HG03095 (cell line): ENCODE results near the gene ITPA.

Experiments used
- ATAC-seq: cut with Tn5 transposase; IDR thresholded peaks from one replicate; pipeline ENCODE4 v1.9.1; 2021; ENCODE audit warnings: moderate library complexity; ENCODE audit not compliant: unreplicated experiment

Gene ITPA

GRCh38 chr20:3226864-3227263 lies 17.6 kb downstream of the ITPA start:
- ATAC-seq, result no peak

- ATAC-seq, result no peak
Measured at GRCh38 chr20:3227506-3227905, 18.2 kb downstream of the ITPA start.

DNA sequence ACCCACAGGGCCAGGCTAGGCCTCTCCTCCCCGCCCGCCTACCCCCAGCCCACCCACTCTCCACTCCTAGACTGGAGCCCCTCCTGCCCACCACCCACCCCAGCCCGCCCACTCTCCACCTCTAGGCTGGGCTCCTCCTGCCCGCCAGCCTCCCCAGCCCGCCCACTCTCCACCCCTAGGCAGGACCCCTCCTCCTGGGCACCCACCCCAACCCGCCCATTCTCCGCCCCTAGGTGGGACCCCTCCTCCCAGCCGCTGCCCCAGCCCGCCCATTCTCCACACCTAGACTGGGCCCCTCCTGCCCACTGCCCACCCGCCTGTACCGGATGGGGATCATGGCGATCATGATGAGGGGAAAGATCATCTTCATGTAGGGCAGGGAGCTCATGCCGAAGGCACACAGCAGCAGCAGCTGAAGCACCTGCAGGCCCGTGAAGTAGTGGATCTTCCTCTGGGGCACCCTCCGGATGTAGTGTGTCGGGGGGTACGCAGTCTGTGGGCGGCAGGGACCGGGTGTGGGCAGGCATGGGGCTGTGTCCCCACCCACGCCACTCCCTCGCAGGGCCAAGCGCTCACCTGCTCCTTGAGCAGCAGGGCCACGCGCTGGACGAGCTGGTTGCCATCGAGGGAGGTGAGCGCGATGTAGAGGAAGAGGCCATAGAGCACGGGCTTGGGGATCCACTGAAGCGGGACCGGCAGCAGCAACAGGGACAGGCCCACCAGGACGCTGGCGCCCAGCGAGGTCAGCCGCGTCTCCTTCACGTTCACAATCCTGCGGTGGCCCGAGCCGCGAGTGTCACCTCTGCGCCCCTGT lies 18.8 kb downstream of the ITPA start:
- no peak for ATAC-seq

DNA sequence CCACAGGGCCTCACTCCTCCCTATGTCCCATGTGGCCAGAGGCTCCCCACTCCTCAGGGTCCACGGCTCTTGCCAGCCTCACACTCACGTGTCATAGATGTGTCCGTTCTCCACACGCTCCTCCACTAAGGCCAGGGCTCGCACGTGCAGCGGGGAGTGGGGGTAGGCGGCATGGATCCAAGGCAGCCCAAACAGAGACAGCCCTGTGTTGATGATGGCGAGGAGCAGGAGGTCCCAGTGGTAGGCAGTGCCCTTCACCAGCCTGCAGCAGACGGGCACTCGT lies 19.4 kb downstream of the ITPA start:
- ATAC-seq, result no peak

- ATAC-seq, result no peak
Measured at GRCh38 chr20:3229158-3229557, 19.9 kb downstream of the ITPA start.

DNA sequence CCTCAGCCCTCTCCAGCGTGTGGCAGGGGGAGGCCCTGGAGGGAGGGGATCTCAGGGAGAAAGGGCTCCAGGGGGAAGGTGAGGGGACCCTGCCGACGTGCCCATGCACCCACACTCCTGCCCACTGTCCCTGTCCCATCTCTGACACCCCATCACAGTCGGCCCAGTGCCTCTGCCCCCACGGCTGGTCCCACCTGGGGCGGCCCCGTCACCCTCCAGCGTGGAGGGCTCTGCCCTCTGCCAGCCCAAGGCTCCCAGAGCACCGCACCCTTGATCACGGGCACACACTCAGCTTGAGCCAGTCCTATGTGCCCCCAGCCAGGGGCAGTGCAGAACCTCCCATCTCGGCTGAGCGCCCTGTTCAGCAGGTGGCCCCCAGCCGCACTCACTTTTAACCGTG lies 20.5 kb downstream of the ITPA start:
- no peak for ATAC-seq

DNA sequence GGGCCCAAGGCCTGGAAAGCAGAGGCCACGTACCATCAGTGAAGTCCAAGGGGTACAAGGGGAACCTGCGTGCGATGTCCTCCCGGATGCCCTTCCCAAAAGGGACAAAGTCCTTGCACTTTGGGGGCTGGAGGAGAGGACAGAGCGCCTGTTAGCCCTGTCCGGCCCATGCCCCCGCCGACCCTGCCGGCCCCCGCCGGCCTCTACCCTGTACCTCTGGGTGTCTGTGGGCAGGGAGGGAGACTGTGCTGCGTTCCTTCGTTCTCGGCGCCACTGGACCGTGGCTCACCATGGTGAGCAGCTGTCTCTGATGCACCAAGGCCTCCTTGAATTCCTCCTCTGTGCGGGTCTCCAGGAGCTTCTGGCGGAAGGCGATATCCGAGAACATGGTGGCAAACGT lies 21.8 kb downstream of the ITPA start:
- ATAC-seq, result no peak

GRCh38 chr20:3231889-3232588 lies 22.7 kb downstream of the ITPA start:
- no peak for ATAC-seq

DNA sequence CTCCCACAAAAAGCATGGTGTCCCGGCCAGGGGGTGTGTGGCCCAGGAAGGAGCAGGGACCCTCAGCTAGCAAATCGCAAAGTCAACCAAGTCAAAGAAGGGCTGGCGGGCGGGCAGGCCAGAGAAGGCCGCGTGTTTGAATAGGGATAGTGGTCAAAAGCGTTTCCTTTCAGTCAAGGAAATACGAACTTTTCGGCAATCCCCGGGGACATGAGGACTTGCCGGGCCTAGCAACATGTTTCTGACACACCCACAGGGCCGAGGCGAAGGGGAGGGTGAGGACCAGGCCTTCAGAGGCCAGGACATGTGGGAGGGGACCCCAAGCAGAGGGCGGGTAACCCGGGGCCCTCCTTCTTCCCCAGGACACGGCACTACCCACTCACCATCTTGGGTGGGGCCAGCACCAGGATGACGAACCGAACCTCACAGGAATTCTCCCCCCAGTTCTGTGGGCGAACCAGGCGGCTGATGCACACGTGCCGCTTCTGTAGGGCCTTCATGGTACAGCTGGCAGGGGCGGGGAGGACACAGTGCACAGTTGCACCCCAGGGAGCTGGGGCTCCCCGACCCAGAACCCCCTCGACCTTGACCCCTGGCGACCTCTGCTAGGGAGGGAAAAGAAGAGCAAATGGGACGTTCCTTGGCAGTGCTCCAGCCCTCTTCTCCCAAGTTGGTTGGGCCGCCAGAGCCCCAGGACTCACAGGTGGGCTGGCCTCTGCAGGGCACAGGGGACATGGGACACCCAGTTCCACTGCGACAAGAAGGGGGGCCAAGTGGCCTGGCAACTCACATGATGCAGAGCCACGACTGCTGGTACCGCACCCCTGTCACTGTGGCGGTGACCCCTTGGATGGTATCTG lies 24.1 kb downstream of the ITPA start:
- no peak for ATAC-seq

GRCh38 chr20:3233991-3234498 lies 24.7 kb downstream of the ITPA start:
- no peak for ATAC-seq

GRCh38 chr20:3235666-3236324 lies 26.5 kb downstream of the ITPA start:
- no peak for ATAC-seq

DNA sequence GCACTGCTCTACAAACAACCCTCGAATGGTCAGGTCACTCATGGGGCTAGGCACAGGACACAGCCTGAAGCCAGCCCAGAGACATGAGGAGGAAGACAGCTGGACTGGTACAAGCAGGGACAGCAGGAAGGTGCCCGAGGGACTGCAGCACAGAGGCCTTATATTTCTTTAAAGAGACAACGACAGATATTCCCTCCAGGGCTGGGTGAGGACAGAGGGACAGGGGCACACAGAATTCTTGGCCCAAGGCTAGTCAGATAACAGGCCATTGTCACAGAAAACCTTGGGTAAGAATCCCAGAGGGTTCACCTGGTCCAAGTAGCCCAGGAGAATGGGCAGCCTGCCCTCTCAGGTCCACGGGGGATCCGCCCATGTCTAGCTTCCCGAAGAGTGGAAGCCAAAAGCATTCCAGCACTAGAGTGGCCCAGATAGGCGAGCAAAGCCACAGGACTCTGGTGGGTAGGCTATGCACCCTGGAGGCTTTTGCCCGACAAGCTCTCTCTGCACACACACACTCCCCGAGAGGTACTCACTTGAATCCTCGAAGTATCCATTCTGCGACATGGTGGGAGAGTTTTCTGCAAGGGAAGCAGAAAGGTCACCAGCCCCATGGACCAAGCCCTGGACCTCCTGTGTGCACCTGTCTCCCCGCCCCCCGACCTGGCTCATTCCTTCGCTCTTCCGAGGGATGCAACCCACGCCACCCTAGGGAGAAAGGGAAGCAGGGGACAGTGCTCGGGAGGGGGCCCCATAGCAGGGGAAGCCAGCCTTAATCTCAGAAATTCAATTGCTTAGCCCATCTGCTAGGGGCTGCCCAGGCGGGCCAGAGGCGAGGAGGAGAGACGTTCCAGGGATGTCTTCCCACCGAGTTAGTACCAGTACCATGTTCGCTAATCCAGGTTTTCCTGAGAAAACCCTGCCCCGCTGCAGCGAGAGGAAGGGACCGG lies 28.0 kb downstream of the ITPA start:
- no peak for ATAC-seq

DNA sequence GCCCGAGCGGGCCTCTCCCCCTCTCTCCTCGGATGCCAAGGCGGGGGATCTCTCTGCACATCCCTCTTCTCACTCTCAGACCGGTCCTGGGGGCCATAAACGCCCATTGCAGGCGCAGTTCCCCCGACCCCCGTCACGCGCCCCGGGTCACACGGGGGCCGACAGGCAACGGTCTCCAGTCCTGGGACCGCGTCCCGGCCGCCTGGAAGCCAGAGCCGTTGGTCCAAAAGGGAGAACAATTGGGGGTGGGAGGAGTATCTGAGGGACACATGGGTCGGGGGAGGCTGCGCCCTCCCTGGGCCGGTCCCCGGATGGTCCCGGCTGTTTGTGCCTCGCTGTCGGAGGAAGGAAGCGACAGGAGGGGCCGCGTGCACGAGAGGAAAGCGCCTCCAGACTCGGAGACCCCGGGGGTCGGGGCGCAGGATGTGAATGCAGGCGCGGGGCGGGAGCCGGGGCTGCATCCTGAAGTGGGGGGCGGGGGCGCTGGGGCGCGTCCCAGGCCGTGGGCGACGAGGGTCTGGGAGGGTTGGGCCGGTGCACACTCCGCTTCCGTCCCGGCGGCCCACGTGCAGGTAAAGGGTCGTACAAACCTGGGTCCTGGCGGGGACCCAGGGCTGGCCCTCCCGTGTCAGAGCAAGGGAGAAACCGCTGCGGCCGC lies 28.8 kb downstream of the ITPA start:
- ATAC-seq, result no peak

GRCh38 chr20:3238616-3239025 lies 29.3 kb downstream of the ITPA start:
- no peak for ATAC-seq

DNA sequence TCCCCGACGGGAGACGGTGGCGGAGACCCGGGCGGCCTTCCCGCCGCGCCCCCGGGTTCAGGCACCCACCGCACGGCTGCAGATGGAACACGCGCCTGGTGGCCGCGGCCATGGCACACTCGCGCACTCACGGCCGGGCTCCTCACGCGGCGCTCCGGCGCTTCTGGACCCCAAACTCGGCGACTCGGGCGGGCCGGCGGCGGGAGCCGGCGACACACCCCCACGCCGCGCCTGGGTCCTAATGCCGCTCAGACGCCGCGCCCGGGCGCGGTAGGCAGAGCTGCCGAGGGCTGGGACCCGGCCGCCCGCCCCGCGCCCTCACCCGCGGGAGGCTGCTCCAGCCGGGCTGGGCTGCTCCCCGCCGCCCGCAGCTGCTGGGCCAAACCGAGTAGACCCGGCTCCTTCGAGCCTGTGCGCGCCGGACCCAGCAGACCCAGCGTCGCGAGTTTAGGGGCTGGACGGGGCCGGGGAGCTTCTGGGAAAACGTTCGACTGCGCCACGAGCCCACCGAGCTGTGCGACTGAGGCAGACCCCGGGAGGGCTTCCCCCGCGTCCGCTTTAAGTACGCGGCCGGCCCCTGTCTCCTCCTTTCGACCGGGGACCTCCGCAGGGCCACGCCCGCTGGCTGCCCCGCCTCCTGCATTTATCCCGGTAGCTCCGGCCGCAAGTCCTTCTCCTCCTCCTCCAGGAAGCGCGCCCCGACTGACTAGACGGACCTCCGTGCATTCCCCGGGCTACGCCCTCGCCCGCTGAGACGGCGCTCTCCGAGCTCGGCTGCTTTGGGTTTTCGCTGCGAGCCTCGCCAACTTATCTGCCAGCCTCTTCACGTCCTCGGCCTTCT lies 29.9 kb downstream of the ITPA start, which contains the start of gene SLC4A11:
TSS of gene SLC4A11 (minus strand) at position 165 of the 841 bp plus-strand sequence. CDS start at position 112, 53 bp downstream.
- no peak for ATAC-seq

DNA sequence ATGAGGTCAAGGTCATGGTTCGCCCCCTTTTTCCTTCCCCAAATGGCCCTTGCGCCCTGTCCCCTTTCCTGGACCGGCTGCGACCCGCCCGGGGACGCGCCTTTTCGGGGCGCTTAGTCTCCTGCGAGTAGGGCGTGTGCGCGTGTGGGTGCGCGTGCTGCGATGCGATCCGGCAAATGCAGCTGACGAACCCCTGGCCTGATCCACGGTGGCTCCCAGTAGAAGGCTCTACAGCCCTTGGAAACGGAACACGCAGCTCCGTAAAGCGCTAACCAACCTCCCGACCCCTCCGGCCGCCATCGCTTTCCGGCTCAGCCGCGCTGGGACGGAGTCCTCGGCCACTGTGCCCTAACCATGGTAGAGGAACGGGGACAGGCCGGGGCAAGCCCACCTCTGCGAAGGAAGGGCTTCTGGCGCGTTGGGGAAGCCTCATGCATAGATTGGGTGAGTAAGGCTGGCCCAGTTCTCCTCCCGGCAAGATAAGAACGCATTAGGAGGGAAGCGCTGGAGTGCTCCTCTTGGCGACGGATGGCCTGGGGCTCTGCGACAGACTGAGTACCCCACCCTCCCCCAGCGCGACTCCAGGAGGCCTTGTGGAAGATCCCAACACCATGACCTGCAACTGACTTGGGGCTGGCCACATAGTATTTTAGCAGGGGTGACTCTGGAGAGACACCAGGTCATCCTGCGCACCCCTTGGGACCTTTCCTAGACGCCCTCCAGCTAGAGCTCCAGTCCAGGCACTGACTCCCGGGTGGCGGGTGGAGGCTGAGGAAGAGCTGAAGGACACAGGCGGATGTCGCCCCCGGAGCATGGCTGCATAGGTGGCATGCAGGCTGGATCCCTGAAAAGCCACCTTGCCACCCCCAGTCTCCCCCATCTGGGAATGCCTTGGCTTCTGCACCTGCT lies 30.8 kb downstream of the ITPA start:
- ATAC-seq, result no peak

DNA sequence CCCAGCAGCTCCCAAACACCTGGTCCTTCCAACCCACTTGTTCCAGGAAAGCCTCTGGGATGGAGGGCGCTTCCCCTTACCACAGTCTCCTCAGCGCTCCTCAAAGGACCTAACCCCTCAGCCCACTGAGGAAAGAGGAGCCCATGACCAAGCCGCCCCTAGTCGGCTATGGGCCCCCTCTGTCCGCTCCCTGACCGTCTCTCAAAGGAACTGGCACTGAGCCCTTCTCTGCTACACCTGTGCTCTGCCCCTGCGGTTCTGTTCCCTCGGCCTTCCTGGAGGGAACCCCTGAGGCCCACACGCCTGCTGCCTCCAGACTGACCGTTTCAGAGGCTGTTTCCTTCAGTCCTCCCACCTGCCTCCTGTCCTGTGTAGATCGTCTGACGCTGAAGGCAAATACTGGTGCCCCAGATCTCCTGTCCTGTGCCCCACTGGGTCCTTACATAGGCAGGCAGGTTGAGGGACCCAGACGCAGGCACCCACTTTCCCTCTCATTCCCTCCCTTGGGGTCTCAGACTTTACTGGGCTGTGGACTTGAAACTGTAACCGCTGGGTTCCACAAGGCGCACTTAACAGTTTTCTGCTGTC lies 31.6 kb downstream of the ITPA start:
- ATAC-seq, result no peak
